Adrenal gland (tissue), 12 donors: ENCODE results near the gene DEAF1. TPM values are rescaled to one million over a fixed set of nuclear protein-coding genes. Genes with fewer than 3 reads are reported as not detected.

Experiments used
- DNase-seq, 7 donors: peaks; one replicate each; pipeline ENCODE4 v3.0.0-alpha.2; 2019 to 2020
- H3K27ac ChIP-seq, 5 donors: fragments of 200-600 bp; sonication (generic) in 4 of 5; 1 replicate in 3 of 5; 2 replicates in 2 of 5; pipeline versions ENCODE4 v1.5.1 to v1.8.0; 2016 to 2020; ENCODE audit warnings: mild to moderate bottlenecking in 1 of 5
- H3K27me3 ChIP-seq: fragments of 200-600 bp; 2 replicates; pipeline ENCODE4 v1.8.0; 2021
- H3K36me3 ChIP-seq, 2 donors: fragments of 200-600 bp; replicated peaks in 1 of 2; 1 replicate in 1 of 2; 2 replicates in 1 of 2; pipeline versions ENCODE4 v1.5.1 to v1.8.0; 2018 to 2022
- H3K4me1 ChIP-seq, 2 donors: fragments of 200-600 bp; replicated peaks in 1 of 2; 1 replicate in 1 of 2; 2 replicates in 1 of 2; pipeline versions ENCODE4 v1.5.1 to v1.8.0; 2018 to 2021
- H3K4me3 ChIP-seq, 4 donors: fragments of 200-600 bp; sonication (generic) in 3 of 4; one replicate each; pipeline ENCODE4 v1.5.1; 2016 to 2018
- H3K9me3 ChIP-seq, 3 donors: fragments of 200-600 bp; sonication (generic) in 1 of 3; replicated peaks in 1 of 3; 1 replicate in 2 of 3; 2 replicates in 1 of 3; pipeline versions ENCODE4 v1.5.1 to v1.8.0; 2016 to 2021
- CTCF ChIP-seq, 6 experiments: fragments of 450-650 bp in 4 of 6; fragments of 200-600 bp in 2 of 6; sonication (generic) in 1 of 6; IDR thresholded peaks; 1 replicate in 5 of 6; 2 replicates in 1 of 6; pipeline versions ENCODE4 v1.5.1 to v1.8.0; 2016 to 2021; ENCODE audit warnings: antibody characterized with exemption in 6 of 6, mild to moderate bottlenecking in 2 of 6, moderate library complexity in 1 of 6
- POLR2A ChIP-seq, 2 donors: fragments of 450-650 bp; IDR thresholded peaks; one replicate each; pipeline ENCODE4 v1.6.1; 2017; ENCODE audit warnings: antibody characterized with exemption in 2 of 2, mild to moderate bottlenecking in 2 of 2, moderate library complexity in 1 of 2
- WGBS, 4 donors: extraction: QIAGEN DNeasy Blood & Tissue Kit in 2 of 4; methylation state at CpG; one replicate each; pipeline versions ENCODE4 v1.1.5 to v1.1.7; 2013 to 2017; 5-methylcytosine and 5-hydroxymethylcytosine counted together
- intact Hi-C, 2 donors: fragments of 100-400 bp; cut with DNase I; formaldehyde crosslinking; loops; one replicate each; pipeline versions ENCODE4 v1.14.1 to v1.15.0; 2022 to 2023
- polyA plus RNA-seq, 3 donors: library from polyadenylated mRNA; stranded (reverse); fragments of 200-250 nt in 2 of 3; fragments of 350-450 nt in 1 of 3; fragmentation: Illumina TruSeq in 1 of 3; extraction: RNeasy Lipid Tissue Mini Kit (QIAGEN cat#74804) in 1 of 3; gene quantifications; one replicate each; pipeline ENCODE4 v1.2.3, GENCODE V29; 2013 to 2014
- total RNA-seq, 9 donors: library from RNA; depleted of rRNA in 4 of 9; stranded (reverse); fragments of >200 nt in 4 of 9; fragments of 120-200 nt in 1 of 9; fragmentation: NEBNext Ultra II Directional in 1 of 9; extraction: Animal tissue kit (Norgen Biotek cat#: 25700) in 1 of 9; gene quantifications; one replicate each; pipeline versions ENCODE4 v1.1.0 to v1.2.4, GENCODE V29; 2013 to 2023
- donor health status: healthy with polysubstance abuse.
- donor health status: Bipolar disorder and iron deficiency.
- donor health status: DM: yes; HTN: yes; CAD: no.
- donor health status: DM: no; HTN: no; CAD: no.
- donor health status: DM: no; HTN: no; CAD: no.
- donor health status: DM: yes; HTN: yes; CAD: no.

DEAF1 gene
- total and polyA plus RNA-seq, 12 donors = 20.6 to 131 (median 55.5) TPM

- Histone ChIP-seq H3K9me3 (no peaks in the 10 kb centered on the region), H3K27me3 (no peaks in the 10 kb centered on the region), H3K36me3 (peaks cover 0 to 6% of the 10 kb centered on the region in 2 donors), H3K27ac (no peak overlapping the region), H3K4me1 (no peaks in the 10 kb centered on the region), H3K4me3 (no peak overlapping the region)
- DNase-seq = peak in 1 of 7 donors; percentile 25
- intact Hi-C loops = no loop called here
- TF ChIP-seq POLR2A (IDR thresholded peaks at IDR 0.05) (no peak), CTCF (IDR thresholded peaks at IDR 0.05) (no peak)
- 48 to 88% (median 54%) methylated on average over 24 to 65 of the region's 69 CpGs for WGBS, 4 donors
Observed at GRCh38 chr11:640021-640706, 54.9 kb downstream of the DEAF1 start.

GRCh38 chr11:639332-639955 is 55.6 kb downstream of the DEAF1 start:
- DNase-seq = no peak
- TF ChIP-seq POLR2A (IDR thresholded peaks at IDR 0.05) (no peak), CTCF (IDR thresholded peaks at IDR 0.05) (no peak)
- Histone ChIP-seq H3K27me3 (no peaks in the 10 kb centered on the region), H3K4me3 (no peak overlapping the region), H3K36me3 (peaks cover 0 to 6% of the 10 kb centered on the region in 2 donors), H3K27ac (no peak overlapping the region), H3K9me3 (no peaks in the 10 kb centered on the region), H3K4me1 (no peaks in the 10 kb centered on the region)
- WGBS, 4 donors = 39 to 72% (median 50%) methylated on average over 7 to 80 of the region's 80 CpGs
- intact Hi-C loops = no loop called here

GRCh38 chr11:638631-639331 is 56.2 kb downstream of the DEAF1 start:
- no peak overlapping the region for H3K4me3 ChIP-seq
- peaks cover 0 to 6% of the 10 kb centered on the region in 2 donors for H3K36me3 ChIP-seq
- no peaks in the 10 kb centered on the region for H3K27me3 ChIP-seq
- intact Hi-C loops = no loop called here
- H3K4me1 ChIP-seq = no peaks in the 10 kb centered on the region
- no peaks in the 10 kb centered on the region for H3K9me3 ChIP-seq
- 58 to 69% (median 63%) methylated on average over 25 to 28 of the region's 28 CpGs for WGBS, 4 donors
- peak in 1 of 7 donors; percentile 21 for DNase-seq
- no peak for TF ChIP-seq POLR2A (IDR thresholded peaks at IDR 0.05)
- no peak overlapping the region for H3K27ac ChIP-seq

GRCh38 chr11:637593-638521 is 57.2 kb downstream of the DEAF1 start:
- intact Hi-C loops = no loop called here
- Histone ChIP-seq H3K4me3 (peak overlapping the region in 1 of 4 donors; percentile 23), H3K9me3 (no peaks in the 10 kb centered on the region), H3K4me1 (no peaks in the 10 kb centered on the region), H3K27ac (no peak overlapping the region), H3K36me3 (peaks cover 0 to 6% of the 10 kb centered on the region in 2 donors), H3K27me3 (no peaks in the 10 kb centered on the region)
- WGBS, 4 donors = 56 to 77% (median 60%) methylated on average over 20 to 55 of the region's 55 CpGs
- peak in 1 of 7 donors; percentile 20 for DNase-seq
- no peak for TF ChIP-seq CTCF (IDR thresholded peaks at IDR 0.05)
- TF ChIP-seq POLR2A (IDR thresholded peaks at IDR 0.05) = no peak
